Activated T-cell treated with anti-CD3 and anti-CD28 coated beads for 24 hours (primary cell): ENCODE results near the gene SDK2.

Source experiments
- DNase-seq: peaks from one replicate; pipeline ENCODE4 v3.0.0-alpha.2; 2020; ENCODE audit warnings: low read depth

SDK2 gene

GRCh38 chr17:73653810-73654209 lies 9.6 kb upstream of the SDK2 start:
- DNase-seq: no peak

GRCh38 chr17:73652886-73653480 lies 8.7 kb upstream of the SDK2 start:
- DNase-seq: no peak

- no peak for DNase-seq
Observed at GRCh38 chr17:73650617-73651200, 6.5 kb upstream of the SDK2 start.

GRCh38 chr17:73650140-73650539 lies 5.9 kb upstream of the SDK2 start:
- DNase-seq: no peak

GRCh38 chr17:73648974-73649373 lies 4.7 kb upstream of the SDK2 start:
- DNase-seq: no peak

GRCh38 chr17:73648543-73648820 lies 4.2 kb upstream of the SDK2 start:
- no peak for DNase-seq

- no peak for DNase-seq
Observed at GRCh38 chr17:73647772-73648542, 3.7 kb upstream of the SDK2 start.

GRCh38 chr17:73647301-73647695 lies 3.1 kb upstream of the SDK2 start:
- no peak for DNase-seq

- DNase-seq: no peak
Observed at GRCh38 chr17:73646409-73647300, 2.4 kb upstream of the SDK2 start.

- no peak for DNase-seq
Observed at GRCh38 chr17:73645050-73645871, 1.0 kb upstream of the SDK2 start.

- DNase-seq: no peak
Observed at GRCh38 chr17:73643852-73644144, 447 bp downstream of the SDK2 start.

GRCh38 chr17:73643001-73643851 lies 1.0 kb downstream of the SDK2 start:
- DNase-seq: no peak

- no peak for DNase-seq
Observed at GRCh38 chr17:73642659-73643000, 1.6 kb downstream of the SDK2 start.

GRCh38 chr17:73641826-73642600 lies 2.2 kb downstream of the SDK2 start:
- no peak for DNase-seq

GRCh38 chr17:73640691-73641090 lies 3.6 kb downstream of the SDK2 start:
- DNase-seq: no peak

GRCh38 chr17:73639932-73640331 lies 4.3 kb downstream of the SDK2 start:
- DNase-seq: no peak

GRCh38 chr17:73639322-73639721 lies 4.9 kb downstream of the SDK2 start:
- no peak for DNase-seq

- DNase-seq: no peak
Observed at GRCh38 chr17:73638556-73638955, 5.7 kb downstream of the SDK2 start.

GRCh38 chr17:73637866-73638265 lies 6.4 kb downstream of the SDK2 start:
- DNase-seq: no peak

- DNase-seq: no peak
Observed at GRCh38 chr17:73635101-73635817, 9.0 kb downstream of the SDK2 start.
